Esophagus squamous epithelium (tissue), 5 donors: ENCODE measurements around the gene SMIM28. TPM values are rescaled to one million over a fixed set of nuclear protein-coding genes. Genes with fewer than 3 reads are reported as not detected.
"Not testable (repeated sequence)": the region's sequence is repeated elsewhere in the genome, so short reads cannot be mapped to it uniquely, and the experiment has no call there.

ENCODE experiments used
- DNase-seq: peaks from one replicate; lab custom pipeline; 2025; lab: John Stamatoyannopoulos, UW
- H3K27ac ChIP-seq, 4 donors: fragments of 200-600 bp; sonication (generic); one replicate each; pipeline ENCODE4 v1.5.1; 2016 to 2019; ENCODE audit warnings: mild to moderate bottlenecking in 1 of 4
- H3K27me3 ChIP-seq, 4 donors: fragments of 200-600 bp; sonication (generic); 1 replicate in 3 of 4; 2 replicates in 1 of 4; pipeline versions ENCODE4 v1.5.1 to v1.6.0; 2017 to 2021; ENCODE audit warnings: antibody characterized with exemption in 1 of 4
- H3K36me3 ChIP-seq, 3 donors: fragments of 200-600 bp; sonication (generic); one replicate each; pipeline ENCODE4 v1.5.1; 2016 to 2019
- H3K4me1 ChIP-seq, 3 donors: fragments of 200-600 bp; sonication (generic); one replicate each; pipeline ENCODE4 v1.5.1; 2017 to 2019
- H3K4me3 ChIP-seq, 4 donors: fragments of 200-600 bp; sonication (generic); 1 replicate in 3 of 4; 2 replicates in 1 of 4; pipeline ENCODE4 v1.5.1; 2016 to 2019; ENCODE audit warnings: mild to moderate bottlenecking in 2 of 4, moderate library complexity in 1 of 4
- H3K9me3 ChIP-seq, 3 donors: fragments of 200-600 bp; sonication (generic); one replicate each; pipeline ENCODE4 v1.5.1; 2016 to 2019
- POLR2A ChIP-seq, 4 donors: fragments of 450-650 bp; IDR thresholded peaks; one replicate each; pipeline ENCODE4 v1.6.1; 2017; ENCODE audit warnings: antibody characterized with exemption in 4 of 4, mild to moderate bottlenecking in 4 of 4, moderate library complexity in 3 of 4
- WGBS, 2 donors: methylation state at CpG; one replicate each; pipeline ENCODE4 v1.1.5; 2018; 5-methylcytosine and 5-hydroxymethylcytosine counted together
- intact Hi-C: fragments of 100-400 bp; cut with DNase I; formaldehyde crosslinking; loops from one replicate; pipeline ENCODE4 v1.15.0; 2022
- total RNA-seq, 4 donors: library from RNA; depleted of rRNA; stranded (reverse); fragments of >200 nt; gene quantifications; one replicate each; pipeline ENCODE4 v1.1.0, GENCODE V29; 2016
- TF ChIP-seq, protein P1 (sequence below), 6 experiments: fragments of 450-650 bp in 4 of 6; fragments of 200-600 bp in 2 of 6; sonication (generic) in 2 of 6; IDR thresholded peaks; one replicate each; pipeline ENCODE4 v1.5.1; 2016 to 2019; ENCODE audit warnings: antibody characterized with exemption in 6 of 6, mild to moderate bottlenecking in 4 of 6, moderate library complexity in 4 of 6
- donor health status: DM: yes; HTN: yes; CAD: no.

Gene SMIM28
- total RNA-seq, 4 donors from 2014 or later, result not detected

DNA sequence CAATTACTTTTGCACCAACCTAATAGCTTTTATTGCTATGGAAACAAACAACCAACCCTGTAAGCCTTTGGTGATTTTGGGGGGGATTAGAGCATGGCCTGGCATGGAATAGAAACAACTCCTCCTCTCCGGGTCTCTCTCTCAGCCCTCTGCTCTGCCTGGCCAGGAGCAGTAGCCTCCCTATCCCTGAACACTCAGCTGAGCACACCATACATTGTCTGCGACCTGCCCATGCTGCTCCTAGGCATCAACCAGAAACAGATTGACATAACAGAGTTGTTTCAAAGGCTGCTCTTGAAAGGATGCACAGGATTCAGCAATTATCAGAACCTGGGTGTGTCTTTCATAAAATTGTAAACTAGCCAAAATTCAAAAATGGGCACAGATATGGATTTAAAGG is 29.8 kb upstream of the SMIM28 start:
- Histone ChIP-seq H3K9me3 (no peaks in the 10 kb centered on the region), H3K36me3 (no peaks in the 10 kb centered on the region), H3K4me3 (no peak overlapping the region), H3K27ac (no peak overlapping the region), H3K4me1 (no peaks in the 10 kb centered on the region), H3K27me3 (no peaks in the 10 kb centered on the region)
- intact Hi-C loops, result no loop called here
- TF ChIP-seq, protein P1, sequence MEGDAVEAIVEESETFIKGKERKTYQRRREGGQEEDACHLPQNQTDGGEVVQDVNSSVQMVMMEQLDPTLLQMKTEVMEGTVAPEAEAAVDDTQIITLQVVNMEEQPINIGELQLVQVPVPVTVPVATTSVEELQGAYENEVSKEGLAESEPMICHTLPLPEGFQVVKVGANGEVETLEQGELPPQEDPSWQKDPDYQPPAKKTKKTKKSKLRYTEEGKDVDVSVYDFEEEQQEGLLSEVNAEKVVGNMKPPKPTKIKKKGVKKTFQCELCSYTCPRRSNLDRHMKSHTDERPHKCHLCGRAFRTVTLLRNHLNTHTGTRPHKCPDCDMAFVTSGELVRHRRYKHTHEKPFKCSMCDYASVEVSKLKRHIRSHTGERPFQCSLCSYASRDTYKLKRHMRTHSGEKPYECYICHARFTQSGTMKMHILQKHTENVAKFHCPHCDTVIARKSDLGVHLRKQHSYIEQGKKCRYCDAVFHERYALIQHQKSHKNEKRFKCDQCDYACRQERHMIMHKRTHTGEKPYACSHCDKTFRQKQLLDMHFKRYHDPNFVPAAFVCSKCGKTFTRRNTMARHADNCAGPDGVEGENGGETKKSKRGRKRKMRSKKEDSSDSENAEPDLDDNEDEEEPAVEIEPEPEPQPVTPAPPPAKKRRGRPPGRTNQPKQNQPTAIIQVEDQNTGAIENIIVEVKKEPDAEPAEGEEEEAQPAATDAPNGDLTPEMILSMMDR (IDR thresholded peaks at IDR 0.05), result no peak
- TF ChIP-seq POLR2A (IDR thresholded peaks at IDR 0.05), result no peak
- WGBS, 2 donors, result 25 to 40% methylated on average over 1 of the region's 2 CpGs
- DNase-seq, result no peak

DNA sequence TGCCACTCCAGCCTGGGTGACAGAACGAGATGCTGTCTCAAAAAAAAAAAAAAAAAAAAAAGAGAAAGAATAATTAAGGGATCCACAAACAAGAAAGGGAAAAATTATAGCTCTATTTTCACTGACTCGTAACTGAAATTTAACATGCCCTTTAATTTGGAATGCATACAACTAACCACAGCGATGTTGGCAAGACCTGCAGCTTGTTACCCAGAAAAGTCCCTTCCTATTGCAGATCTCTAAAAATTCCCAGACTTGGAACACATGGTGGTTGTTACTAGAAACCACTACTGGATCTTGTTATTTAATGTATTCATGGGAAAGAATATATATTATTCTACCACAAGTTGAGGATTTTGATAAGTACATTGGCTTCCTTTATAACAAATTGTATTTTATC is 27.8 kb upstream of the SMIM28 start:
- Histone ChIP-seq H3K4me3 (no peak overlapping the region), H3K9me3 (no peaks in the 10 kb centered on the region), H3K4me1 (no peaks in the 10 kb centered on the region), H3K27ac (no peak overlapping the region), H3K36me3 (no peaks in the 10 kb centered on the region), H3K27me3 (no peaks in the 10 kb centered on the region)
- intact Hi-C loops, result no loop called here
- 65 to 74% methylated on average over 3 of the region's 3 CpGs for WGBS, 2 donors
- no peak for DNase-seq
- TF ChIP-seq, protein P1 (IDR thresholded peaks at IDR 0.05), result no peak
- no peak for TF ChIP-seq POLR2A (IDR thresholded peaks at IDR 0.05)

DNA sequence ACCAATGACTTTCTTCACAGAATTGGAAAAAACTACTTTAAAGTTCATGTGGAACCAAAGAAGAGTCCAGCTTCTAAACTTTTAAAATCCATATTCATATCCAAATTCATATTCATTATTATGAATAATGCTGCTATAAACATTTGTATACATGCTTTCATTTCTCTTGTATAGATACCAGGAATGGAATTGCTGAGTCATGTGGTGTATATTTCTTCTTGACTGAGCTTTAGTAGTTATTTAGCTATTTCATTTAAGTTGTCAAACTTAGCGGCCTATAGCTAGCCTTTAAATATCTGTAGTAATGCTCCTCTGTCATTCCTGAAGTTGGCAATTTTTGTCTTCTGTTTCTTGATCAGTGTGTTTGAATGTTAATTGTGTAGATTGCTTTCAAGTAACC is 19.8 kb upstream of the SMIM28 start:
- no peaks in the 10 kb centered on the region for H3K9me3 ChIP-seq
- no peaks in the 10 kb centered on the region for H3K4me1 ChIP-seq
- 71 to 91% methylated on average over 1 of the region's 1 CpG for WGBS, 2 donors
- no peaks in the 10 kb centered on the region for H3K36me3 ChIP-seq
- intact Hi-C loops, result no loop called here
- TF ChIP-seq POLR2A (IDR thresholded peaks at IDR 0.05), result no peak
- TF ChIP-seq, protein P1 (IDR thresholded peaks at IDR 0.05), result no peak
- no peak overlapping the region for H3K4me3 ChIP-seq
- H3K27me3 ChIP-seq, result no peaks in the 10 kb centered on the region
- no peak for DNase-seq
- H3K27ac ChIP-seq, result no peak overlapping the region

DNA sequence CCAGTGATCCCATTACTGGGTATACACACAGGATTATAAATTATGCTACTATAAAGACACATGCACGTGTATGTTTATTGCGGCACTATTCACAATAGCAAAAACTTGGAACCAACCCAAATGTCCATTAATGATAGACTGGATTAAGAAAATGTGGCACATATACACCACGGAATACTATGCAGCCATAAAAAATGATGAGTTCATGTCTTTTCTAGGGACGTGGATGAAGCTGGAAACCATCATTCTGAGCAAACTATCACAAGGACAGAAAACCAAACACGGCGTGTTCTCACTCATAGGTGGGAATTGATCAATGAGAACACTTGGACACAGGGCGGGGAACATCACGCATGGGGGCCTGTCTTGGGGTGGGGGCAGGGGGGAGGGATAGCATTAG is 9.0 kb upstream of the SMIM28 start:
- H3K36me3 ChIP-seq, H3K4me1 ChIP-seq, DNase-seq, H3K27me3 ChIP-seq, H3K4me3 ChIP-seq, H3K27ac ChIP-seq, H3K9me3 ChIP-seq, intact Hi-C loops: not testable (repeated sequence)
- WGBS, 2 donors, result 89 to 92% methylated on average over 5 to 8 of the region's 8 CpGs

DNA sequence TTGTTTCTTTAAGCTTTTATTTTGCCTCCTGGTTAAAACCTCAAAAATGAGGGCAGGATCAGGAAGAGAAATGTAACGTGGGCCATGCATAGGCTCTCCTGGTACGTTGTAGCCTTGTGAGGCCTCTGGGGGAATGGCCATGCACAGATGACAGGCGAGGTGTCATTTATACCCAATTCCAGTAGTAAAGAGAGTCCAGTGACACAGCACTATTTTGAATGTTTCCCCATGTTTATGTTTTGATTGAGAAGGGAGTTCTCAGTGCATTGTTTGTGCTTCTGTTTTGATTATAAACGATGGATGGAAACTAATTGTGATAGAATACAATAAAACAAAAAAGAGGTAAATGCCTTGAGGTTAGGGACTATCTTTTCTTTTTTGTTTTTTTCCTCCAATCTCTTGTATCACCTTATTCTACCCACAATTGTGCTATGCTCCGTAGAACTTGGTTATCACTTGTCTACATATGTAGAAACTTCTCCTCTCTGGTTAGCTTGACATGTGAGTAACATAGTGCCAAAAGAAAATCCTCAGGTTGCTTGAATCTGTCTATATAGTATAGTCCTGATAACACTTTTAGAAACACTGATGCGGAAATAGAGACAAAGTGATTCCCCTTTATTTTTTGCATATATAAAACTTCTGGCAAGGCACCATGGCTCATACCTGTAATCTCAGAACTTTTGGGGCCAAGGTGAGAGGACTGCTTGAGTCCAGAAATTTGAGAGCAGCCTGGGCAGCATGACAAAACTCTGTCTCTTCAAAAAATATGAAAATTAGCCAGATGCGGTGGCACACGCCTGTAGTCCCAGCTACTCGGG is 6.9 kb upstream of the SMIM28 start:
- TF ChIP-seq, protein P1 (IDR thresholded peaks at IDR 0.05), result no peak
- no peak for TF ChIP-seq POLR2A (IDR thresholded peaks at IDR 0.05)
- intact Hi-C loops, result no loop called here
- no peaks in the 10 kb centered on the region for H3K4me1 ChIP-seq
- H3K4me3 ChIP-seq, result no peak overlapping the region
- DNase-seq, result no peak
- H3K27ac ChIP-seq, result no peak overlapping the region
- no peaks in the 10 kb centered on the region for H3K36me3 ChIP-seq
- WGBS, 2 donors, result 77 to 84% methylated on average over 9 of the region's 9 CpGs
- H3K27me3 ChIP-seq, result no peaks in the 10 kb centered on the region
- H3K9me3 ChIP-seq, result no peaks in the 10 kb centered on the region

DNA sequence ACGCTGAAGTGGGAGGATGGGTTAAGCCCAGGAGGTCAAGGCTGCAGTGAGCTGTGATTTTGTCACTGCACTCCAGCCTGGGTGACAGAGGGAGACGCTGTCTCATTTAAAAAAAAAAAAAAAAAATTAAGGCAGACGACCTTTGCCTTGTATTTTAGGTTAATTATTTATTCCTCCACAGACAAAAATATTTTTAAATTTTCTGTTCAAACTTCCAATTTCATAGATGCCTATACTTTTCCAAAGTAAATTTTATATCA is 6.3 kb upstream of the SMIM28 start:
- WGBS, 2 donors, result 67 to 72% methylated on average over 3 of the region's 3 CpGs
- no peak for DNase-seq
- Histone ChIP-seq H3K36me3 (no peaks in the 10 kb centered on the region), H3K4me1 (no peaks in the 10 kb centered on the region), H3K4me3 (no peak overlapping the region), H3K27ac (no peak overlapping the region), H3K9me3 (no peaks in the 10 kb centered on the region), H3K27me3 (no peaks in the 10 kb centered on the region)
- intact Hi-C loops, result no loop called here
- TF ChIP-seq POLR2A (IDR thresholded peaks at IDR 0.05), result no peak
- TF ChIP-seq, protein P1 (IDR thresholded peaks at IDR 0.05), result no peak
